Measurements from ENCODE around the gene COQ4.
"Not testable (repeated sequence)": the region's sequence is repeated elsewhere in the genome, so short reads cannot be mapped to it uniquely, and the experiment has no call there.

Gene COQ4

GRCh38 chr9:128324401-128324800 is 1.8 kb downstream of the COQ4 start:
- Mint-ChIP-seq H3K27ac (peak overlapping the region in 1 of 2 donors; percentile 46), H3K4me3 (peak overlapping the region; percentile 19 to 90), H3K27me3 (no peaks in the 10 kb centered on the region), H3K9me3 (no peaks in the 10 kb centered on the region), H3K4me1 (peaks cover 25% of the 10 kb centered on the region)
- DNase-seq (no peak), ATAC-seq (no peak)

- DNase-seq (no peak), ATAC-seq (no peak)
- Mint-ChIP-seq H3K27me3 (no peaks in the 10 kb centered on the region), H3K9me3 (no peaks in the 10 kb centered on the region), H3K4me1 (peaks cover 25% of the 10 kb centered on the region), H3K27ac (no peak overlapping the region), H3K4me3 (no peak overlapping the region)
Observed at GRCh38 chr9:128325629-128326028, 3.0 kb downstream of the COQ4 start.

- no peak for ATAC-seq
- H3K27ac Mint-ChIP-seq: no peak overlapping the region
- no peak overlapping the region for H3K4me3 Mint-ChIP-seq
Observed at GRCh38 chr9:128333451-128333869, 10.8 kb downstream of the COQ4 start.

GRCh38 chr9:128335161-128335560 is 12.5 kb downstream of the COQ4 start:
- Mint-ChIP-seq H3K9me3 (no peaks in the 10 kb centered on the region), H3K4me1 (peaks cover 7% of the 10 kb centered on the region), H3K27me3 (no peaks in the 10 kb centered on the region), H3K27ac (no peak overlapping the region), H3K4me3 (no peak overlapping the region)
- DNase-seq: no peak
- no peak for ATAC-seq

More at GRCh38 chr9:128333451-128333869, 10.8 kb downstream of the COQ4 start:
- no peaks in the 10 kb centered on the region for H3K4me1 Mint-ChIP-seq
- no peaks in the 10 kb centered on the region for H3K27me3 Mint-ChIP-seq
- no peaks in the 10 kb centered on the region for H3K9me3 Mint-ChIP-seq
- DNase-seq: no peak

GRCh38 chr9:128335914-128336313 is 13.3 kb downstream of the COQ4 start:
- H3K27me3 Mint-ChIP-seq: no peaks in the 10 kb centered on the region
- DNase-seq: no peak
- H3K4me1 Mint-ChIP-seq: peaks cover 7% of the 10 kb centered on the region
- no peaks in the 10 kb centered on the region for H3K9me3 Mint-ChIP-seq
- ATAC-seq: no peak
- no peak overlapping the region for H3K27ac Mint-ChIP-seq
- no peak overlapping the region for H3K4me3 Mint-ChIP-seq

- Mint-ChIP-seq H3K9me3 (no peaks in the 10 kb centered on the region), H3K27me3 (no peaks in the 10 kb centered on the region), H3K27ac (no peak overlapping the region), H3K4me1 (peaks cover 15% of the 10 kb centered on the region), H3K4me3 (no peak overlapping the region)
- DNase-seq: no peak
- ATAC-seq: no peak
Observed at GRCh38 chr9:128337936-128338335, 15.3 kb downstream of the COQ4 start.

GRCh38 chr9:128338852-128339614 is 16.4 kb downstream of the COQ4 start:
- not testable (repeated sequence) for DNase-seq, H3K27ac Mint-ChIP-seq, H3K9me3 Mint-ChIP-seq, H3K27me3 Mint-ChIP-seq, ATAC-seq
- Mint-ChIP-seq H3K4me1 (peaks cover 15% of the 10 kb centered on the region), H3K4me3 (peak overlapping the region; percentile 86 to 99)

GRCh38 chr9:128339761-128340690 is 17.4 kb downstream of the COQ4 start, which contains the start of gene SLC27A4:
TSS of gene SLC27A4 (plus strand) at chr9:128340527. CDS start at chr9:128343133, 2,606 bp downstream.
- Mint-ChIP-seq H3K9me3 (no peaks in the 10 kb centered on the region), H3K4me1 (peaks cover 15% of the 10 kb centered on the region), H3K27me3 (no peaks in the 10 kb centered on the region), H3K27ac (peak within 1 kb of the TSS; percentile 80 to 97), H3K4me3 (peak within 1 kb of the TSS; percentile 86 to 99)
- ATAC-seq (peak; percentile 93), DNase-seq (peak; percentile 81 to 83)

- DNase-seq: no peak
- Mint-ChIP-seq H3K4me1 (peaks cover 15% of the 10 kb centered on the region), H3K27ac (peak overlapping the region; percentile 45 to 80), H3K27me3 (no peaks in the 10 kb centered on the region), H3K9me3 (no peaks in the 10 kb centered on the region), H3K4me3 (peak overlapping the region; percentile 86 to 99)
- ATAC-seq: peak; percentile 71
Observed at GRCh38 chr9:128340691-128341434, 18.2 kb downstream of the COQ4 start.

GRCh38 chr9:128341435-128341849 is 18.8 kb downstream of the COQ4 start:
- Mint-ChIP-seq H3K27me3 (no peaks in the 10 kb centered on the region), H3K27ac (peak overlapping the region; percentile 45 to 80), H3K4me1 (peaks cover 15% of the 10 kb centered on the region), H3K9me3 (no peaks in the 10 kb centered on the region), H3K4me3 (peak overlapping the region; percentile 86 to 99)
- DNase-seq (peak; percentile 67 to 79), ATAC-seq (peak; percentile 75)

GRCh38 chr9:128342971-128343680 is 20.5 kb downstream of the COQ4 start:
- peaks cover 15% of the 10 kb centered on the region for H3K4me1 Mint-ChIP-seq
- H3K27me3 Mint-ChIP-seq: no peaks in the 10 kb centered on the region
- H3K9me3 Mint-ChIP-seq: no peaks in the 10 kb centered on the region
- no peak overlapping the region for H3K27ac Mint-ChIP-seq
- DNase-seq (no peak), ATAC-seq (no peak)
- H3K4me3 Mint-ChIP-seq: no peak overlapping the region

- H3K4me1 Mint-ChIP-seq: peaks cover 15% of the 10 kb centered on the region
- ATAC-seq (no peak), DNase-seq (no peak)
- H3K4me3 Mint-ChIP-seq: no peak overlapping the region
- H3K27ac Mint-ChIP-seq: no peak overlapping the region
- H3K9me3 Mint-ChIP-seq: no peaks in the 10 kb centered on the region
- H3K27me3 Mint-ChIP-seq: no peaks in the 10 kb centered on the region
Observed at GRCh38 chr9:128343855-128344254, 21.2 kb downstream of the COQ4 start.

- no peak for ATAC-seq
- Mint-ChIP-seq H3K4me1 (peaks cover 10% of the 10 kb centered on the region), H3K9me3 (no peaks in the 10 kb centered on the region), H3K27me3 (no peaks in the 10 kb centered on the region), H3K27ac (peak overlapping the region in 1 of 2 donors; percentile 71), H3K4me3 (no peak overlapping the region)
- DNase-seq: no peak
Observed at GRCh38 chr9:128344931-128345605, 22.4 kb downstream of the COQ4 start.

- H3K9me3 Mint-ChIP-seq: no peaks in the 10 kb centered on the region
- DNase-seq (no peak), ATAC-seq (no peak)
- H3K27me3 Mint-ChIP-seq: no peaks in the 10 kb centered on the region
- H3K4me3 Mint-ChIP-seq: no peak overlapping the region
- no peak overlapping the region for H3K27ac Mint-ChIP-seq
- H3K4me1 Mint-ChIP-seq: no peaks in the 10 kb centered on the region
Observed at GRCh38 chr9:128349125-128349524, 26.5 kb downstream of the COQ4 start.
